Activated T-helper 17 cell treated with anti-CD3 and anti-CD28 coated beads, Interleukin-2, amount 50 U/mL, for 72 hours (primary cell): ENCODE measurements around the gene ZNF749. TPM values are rescaled to one million over a fixed set of nuclear protein-coding genes. Genes with fewer than 3 reads are reported as not detected.
"Not testable (repeated sequence)": the region's sequence is repeated elsewhere in the genome, so short reads cannot be mapped to it uniquely, and the experiment has no call there.

Experiments
- ATAC-seq: fragments of 150-1000 bp; cut with Tn5 transposase; replicated peaks from 2 replicates; pipeline ENCODE4 v1.10.0; 2021; ENCODE audit warnings: mild to moderate bottlenecking, moderate library complexity
- H3K27ac Mint-ChIP-seq: one replicate; pipeline ENCODE4 v1.8.0; 2022; ENCODE audit warnings: mixed read lengths
- H3K27me3 Mint-ChIP-seq: one replicate; pipeline ENCODE4 v1.8.0; 2022; ENCODE audit warnings: mixed read lengths
- H3K36me3 Mint-ChIP-seq: one replicate; pipeline ENCODE4 v1.8.0; 2022; ENCODE audit warnings: low read depth, mild to moderate bottlenecking, mixed read lengths
- H3K4me1 Mint-ChIP-seq: one replicate; pipeline ENCODE4 v1.8.0; 2022; ENCODE audit warnings: mixed read lengths
- H3K4me3 Mint-ChIP-seq: one replicate; pipeline ENCODE4 v1.8.0; 2022; ENCODE audit warnings: mild to moderate bottlenecking, mixed read lengths
- H3K9me3 Mint-ChIP-seq: one replicate; pipeline ENCODE4 v1.8.0; 2022; ENCODE audit warnings: mixed read lengths
- total RNA-seq, 2 donors: library from RNA; stranded (reverse); gene quantifications; one replicate each; pipeline ENCODE4 v1.2.3, GENCODE V29; 2022

The ZNF749 gene
- total RNA-seq, 2 donors from 2014 or later, result 13.8 to 15.0 TPM

DNA sequence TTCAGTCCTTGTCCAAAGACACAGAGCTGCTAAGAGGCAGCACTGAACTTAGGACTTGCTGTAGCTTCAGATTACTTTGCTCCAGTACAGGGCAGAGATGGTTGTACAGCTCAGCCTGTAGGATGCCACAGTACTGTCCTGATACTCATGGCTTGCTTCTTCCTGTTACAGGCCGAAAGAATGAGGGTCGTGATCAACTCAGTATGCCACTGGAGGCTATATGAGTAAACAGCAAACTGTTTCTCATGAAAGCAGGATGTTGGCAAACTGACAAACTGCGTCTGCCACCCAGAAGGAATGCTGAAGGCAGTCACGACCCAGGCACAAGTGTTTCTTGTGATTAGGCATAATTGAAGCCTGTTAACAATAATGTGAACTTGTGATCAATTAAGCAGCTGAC, 2.8 kb downstream of the ZNF749 start:
- ATAC-seq, result no peak
- no peak overlapping the region for H3K27ac Mint-ChIP-seq
- H3K36me3 Mint-ChIP-seq, result peaks cover 71% of the 10 kb centered on the region
- peaks cover 28% of the 10 kb centered on the region for H3K9me3 Mint-ChIP-seq
- no peak overlapping the region for H3K4me3 Mint-ChIP-seq
- H3K27me3 Mint-ChIP-seq, result no peaks in the 10 kb centered on the region
- peaks cover 28% of the 10 kb centered on the region for H3K4me1 Mint-ChIP-seq

DNA sequence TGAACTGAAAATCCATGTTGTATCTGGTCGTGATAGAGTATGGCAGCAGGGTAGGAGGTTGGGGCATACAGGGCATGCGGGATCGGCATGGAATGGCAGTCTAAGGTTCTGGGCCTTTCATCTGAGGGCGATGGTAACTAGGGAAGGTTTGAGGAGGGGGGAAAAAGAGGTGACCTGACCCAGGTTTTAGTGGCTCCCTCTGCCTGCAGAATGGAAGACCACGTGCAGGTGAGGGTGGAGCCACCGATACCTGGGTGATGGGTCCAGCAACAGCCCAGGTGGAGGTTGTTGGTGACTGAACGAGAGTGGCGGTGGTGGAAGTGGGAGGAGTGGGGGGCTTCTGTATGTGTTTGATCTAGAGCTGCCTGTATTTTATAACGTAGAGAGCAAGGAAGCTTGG, 3.8 kb downstream of the ZNF749 start:
- H3K27ac Mint-ChIP-seq, result no peak overlapping the region
- no peaks in the 10 kb centered on the region for H3K27me3 Mint-ChIP-seq
- no peak overlapping the region for H3K4me3 Mint-ChIP-seq
- ATAC-seq, result no peak
- peaks cover 81% of the 10 kb centered on the region for H3K36me3 Mint-ChIP-seq
- peaks cover 32% of the 10 kb centered on the region for H3K9me3 Mint-ChIP-seq
- peaks cover 28% of the 10 kb centered on the region for H3K4me1 Mint-ChIP-seq

- no peak for ATAC-seq
- Mint-ChIP-seq H3K4me1 (peaks cover 11% of the 10 kb centered on the region), H3K36me3 (peaks cover 85% of the 10 kb centered on the region), H3K27me3 (no peaks in the 10 kb centered on the region), H3K9me3 (peaks cover 43% of the 10 kb centered on the region), H3K27ac (no peak overlapping the region), H3K4me3 (no peak overlapping the region)
These were observed 7.0 kb downstream of the ZNF749 start for GRCh38 chr19:57441979-57442752.

DNA sequence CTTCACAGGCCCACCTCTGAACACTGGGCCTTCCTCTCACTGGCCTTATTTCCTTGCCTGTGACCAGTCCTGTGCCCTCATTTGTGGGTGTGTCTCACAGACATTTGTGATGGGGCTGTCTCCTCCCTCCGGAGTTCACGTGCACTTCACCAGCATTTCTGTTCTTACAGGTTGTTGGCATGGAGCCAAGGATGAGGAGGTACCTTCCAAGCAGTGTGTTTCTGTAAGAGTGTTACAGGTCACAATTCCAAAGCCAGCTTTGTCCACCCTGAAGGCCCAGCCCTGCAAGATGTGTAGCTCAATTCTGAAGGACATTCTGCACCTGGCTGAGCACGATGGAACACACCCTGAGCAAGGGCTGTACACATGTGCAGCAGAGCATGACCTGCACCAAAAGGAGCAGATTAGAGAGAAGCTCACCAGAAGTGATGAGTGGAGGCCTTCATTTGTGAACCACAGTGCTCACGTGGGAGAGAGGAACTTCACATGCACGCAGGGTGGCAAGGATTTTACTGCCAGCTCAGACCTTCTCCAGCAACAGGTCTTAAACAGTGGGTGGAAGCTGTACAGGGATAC, 8.1 kb downstream of the ZNF749 start:
- Mint-ChIP-seq H3K36me3 (peaks cover 79% of the 10 kb centered on the region), H3K4me3 (no peak overlapping the region), H3K4me1 (peaks cover 10% of the 10 kb centered on the region), H3K27ac (no peak overlapping the region), H3K9me3 (peaks cover 43% of the 10 kb centered on the region), H3K27me3 (no peaks in the 10 kb centered on the region)
- no peak for ATAC-seq

- no peak for ATAC-seq
- Mint-ChIP-seq H3K4me3 (no peak overlapping the region), H3K27ac (no peak overlapping the region), H3K27me3 (no peaks in the 10 kb centered on the region), H3K4me1 (no peaks in the 10 kb centered on the region), H3K9me3 (peaks cover 22% of the 10 kb centered on the region), H3K36me3 (peaks cover 6% of the 10 kb centered on the region)
These were observed 17.2 kb downstream of the ZNF749 start for GRCh38 chr19:57452307-57452706.

GRCh38 chr19:57465680-57466381, 30.7 kb downstream of the ZNF749 start:
- Mint-ChIP-seq H3K4me1 (no peaks in the 10 kb centered on the region), H3K27ac (no peak overlapping the region), H3K36me3 (no peaks in the 10 kb centered on the region), H3K9me3 (peaks cover 17% of the 10 kb centered on the region), H3K4me3 (no peak overlapping the region), H3K27me3 (no peaks in the 10 kb centered on the region)
- ATAC-seq, result peak; percentile 62

GRCh38 chr19:57466489-57466888, 31.4 kb downstream of the ZNF749 start:
- no peak overlapping the region for H3K4me3 Mint-ChIP-seq
- H3K36me3 Mint-ChIP-seq, result no peaks in the 10 kb centered on the region
- H3K9me3 Mint-ChIP-seq, result peaks cover 19% of the 10 kb centered on the region
- ATAC-seq, result no peak
- no peak overlapping the region for H3K27ac Mint-ChIP-seq
- H3K27me3 Mint-ChIP-seq, result no peaks in the 10 kb centered on the region
- no peaks in the 10 kb centered on the region for H3K4me1 Mint-ChIP-seq

- Mint-ChIP-seq H3K4me3 (no peak overlapping the region), H3K27me3 (no peaks in the 10 kb centered on the region), H3K4me1 (no peaks in the 10 kb centered on the region), H3K27ac (no peak overlapping the region), H3K36me3 (peaks cover 12% of the 10 kb centered on the region), H3K9me3 (peaks cover 26% of the 10 kb centered on the region)
- ATAC-seq, result no peak
These were observed 38.5 kb downstream of the ZNF749 start for GRCh38 chr19:57473646-57474045.

DNA sequence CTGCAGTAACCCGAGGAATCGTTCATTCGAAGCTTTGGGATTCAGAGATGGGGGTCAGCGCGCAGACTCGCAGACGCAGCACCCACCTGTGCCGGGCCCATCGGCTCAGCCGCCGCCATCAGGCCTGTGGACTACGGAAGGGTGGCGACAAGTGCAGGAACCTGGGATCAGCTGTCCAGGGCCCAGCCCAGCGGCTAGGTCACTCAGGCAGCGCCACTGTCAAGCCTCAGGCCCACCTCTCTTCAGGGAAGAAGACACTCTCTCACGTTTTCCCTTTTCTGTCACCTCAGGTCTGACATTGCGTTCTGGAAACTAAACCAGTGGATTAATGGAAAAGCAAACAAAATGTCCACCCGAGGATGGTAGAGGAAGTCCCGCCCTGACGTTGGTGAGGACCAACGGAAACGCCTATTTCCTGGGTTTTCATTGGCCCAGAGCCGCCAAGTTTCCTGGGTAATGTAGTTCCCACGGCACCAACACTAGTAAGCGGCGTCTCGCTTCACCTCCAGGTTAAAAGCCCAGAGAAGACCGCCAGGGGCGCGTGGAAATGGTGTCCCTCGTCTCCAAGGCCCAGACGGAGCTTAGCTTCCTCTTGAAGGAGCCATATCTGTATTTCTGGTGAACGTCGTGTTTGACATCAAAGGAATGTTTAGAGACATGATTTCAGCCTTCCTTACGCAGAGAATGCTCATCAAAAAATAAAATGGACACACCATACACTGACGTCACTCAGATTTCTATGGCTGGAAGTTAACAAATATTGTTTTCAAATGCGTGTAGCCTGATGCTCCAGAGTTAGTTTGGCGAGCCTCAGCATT, 42.3 kb downstream of the ZNF749 start, which contains the start of gene ZNF772:
Gene ZNF772, minus strand, starts transcription at position 376 of the 818 bp plus-strand sequence. Its CDS starts 257 bp downstream, at position 119.
- peaks cover 26% of the 10 kb centered on the region for H3K9me3 Mint-ChIP-seq
- H3K27ac Mint-ChIP-seq, result peak within 1 kb of the TSS; percentile 84
- H3K36me3 Mint-ChIP-seq, result peaks cover 12% of the 10 kb centered on the region
- H3K4me1 Mint-ChIP-seq, result no peaks in the 10 kb centered on the region
- peak within 1 kb of the TSS; percentile 81 for H3K4me3 Mint-ChIP-seq
- peak; percentile 100 for ATAC-seq
- no peaks in the 10 kb centered on the region for H3K27me3 Mint-ChIP-seq

DNA sequence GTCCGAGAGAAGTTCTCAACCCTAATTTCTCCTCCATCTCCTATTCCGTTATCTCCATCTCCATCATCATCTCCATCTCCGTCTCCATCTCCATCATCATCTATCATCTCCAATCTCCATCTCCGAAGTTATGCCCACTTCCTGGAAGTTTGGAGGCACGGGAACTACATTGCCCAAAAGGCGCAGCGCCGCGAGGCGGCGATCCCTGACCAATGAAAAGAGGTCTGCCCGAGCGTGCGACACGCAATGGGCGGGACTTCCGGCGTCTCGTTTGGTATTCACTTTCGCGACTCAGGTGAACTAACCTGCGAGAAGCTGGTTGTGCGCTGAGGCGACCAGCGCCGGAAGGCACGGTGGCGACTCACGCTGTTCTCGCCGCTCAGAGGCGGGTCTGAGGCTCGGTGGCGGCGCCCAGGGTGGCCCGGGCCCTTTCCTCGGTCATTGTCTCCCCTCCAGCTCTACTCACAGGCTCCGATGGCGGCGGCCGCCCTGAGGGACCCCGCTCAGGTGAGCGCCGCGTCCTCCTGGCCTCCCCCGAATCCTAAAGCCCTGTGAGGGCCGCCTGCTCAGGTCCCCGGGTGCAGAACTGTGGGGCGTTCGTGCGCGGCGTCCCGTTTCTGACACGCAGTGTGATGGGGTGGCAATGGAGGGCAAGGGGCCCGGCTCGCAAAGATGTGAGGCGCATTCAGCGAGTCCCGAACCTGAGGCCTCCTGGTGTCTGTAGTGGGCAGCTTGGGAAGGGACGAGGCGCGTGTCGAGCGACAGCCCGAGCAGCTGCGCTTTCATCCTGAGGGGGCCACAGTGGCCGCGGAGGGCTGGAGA, 52.6 kb downstream of the ZNF749 start, which contains the start of gene ZNF419:
Gene ZNF419, plus strand, starts transcription at position 274 of the 822 bp plus-strand sequence. Its CDS starts 201 bp downstream, at position 475.
- peak; percentile 100 for ATAC-seq
- H3K4me1 Mint-ChIP-seq, result peaks cover 15% of the 10 kb centered on the region
- H3K27ac Mint-ChIP-seq, result peak within 1 kb of the TSS; percentile 54
- H3K4me3 Mint-ChIP-seq, result peak within 1 kb of the TSS; percentile 68
- H3K27me3 Mint-ChIP-seq, result not testable (repeated sequence)
- H3K36me3 Mint-ChIP-seq, result peaks cover 38% of the 10 kb centered on the region
- peaks cover 16% of the 10 kb centered on the region for H3K9me3 Mint-ChIP-seq

GRCh38 chr19:57488299-57488644, 53.1 kb downstream of the ZNF749 start:
- Mint-ChIP-seq H3K27ac (peak overlapping the region; percentile 28), H3K9me3 (peaks cover 21% of the 10 kb centered on the region), H3K36me3 (peaks cover 44% of the 10 kb centered on the region), H3K4me1 (peaks cover 15% of the 10 kb centered on the region), H3K4me3 (peak overlapping the region; percentile 68)
- ATAC-seq, H3K27me3 Mint-ChIP-seq: not testable (repeated sequence)
